GM12892 (cell line): ENCODE results near the gene GIGYF2.
"Not testable (repeated sequence)": the region's sequence is repeated elsewhere in the genome, so short reads cannot be mapped to it uniquely, and the experiment has no call there.

ENCODE experiments used
- DNase-seq: peaks from one replicate; pipeline ENCODE4 v3.0.0; 2011; ENCODE audit not compliant: insufficient read length
- FAIRE-seq: peaks from 2 replicates; lab custom pipeline; 2011; peaks lifted over from hg19 to GRCh38; lab: Jason Lieb, UNC
- POLR2A ChIP-seq: IDR thresholded peaks from 2 replicates; pipeline ENCODE4 v1.6.1; 2011; ENCODE audit warnings: low read depth, low read length, control low read depth
- POLR2AphosphoS5 ChIP-seq: IDR thresholded peaks from 2 replicates; pipeline ENCODE4 v1.6.1; 2011; ENCODE audit warnings: low read depth, low read length, control low read depth
- TAF1 ChIP-seq: IDR thresholded peaks from 2 replicates; pipeline ENCODE4 v1.6.1; 2011; ENCODE audit warnings: low read depth, mild to moderate bottlenecking, control low read depth, low read length, borderline replicate concordance

GIGYF2 gene

DNA sequence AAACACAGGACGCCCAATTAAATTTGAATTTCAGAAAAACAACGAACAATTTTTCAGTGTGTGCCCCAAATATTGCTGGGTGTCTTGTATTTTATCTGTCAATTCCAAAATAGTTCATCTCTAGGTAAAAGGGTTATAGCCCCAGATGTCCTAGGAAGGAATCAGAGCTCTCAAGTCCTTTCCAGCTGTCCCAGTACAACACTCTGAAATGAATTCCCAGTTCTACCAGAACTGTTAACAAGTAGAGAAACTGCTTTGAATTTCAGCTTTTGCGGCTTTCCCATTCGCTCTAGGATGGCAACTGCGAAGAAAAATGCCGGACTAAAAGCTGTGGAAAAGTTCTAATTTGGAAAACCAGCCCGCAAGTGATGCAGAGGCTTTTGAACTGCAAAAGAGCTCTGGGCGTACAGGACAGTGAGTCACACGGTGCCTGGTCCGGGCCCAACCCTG lies 497 bp upstream of the GIGYF2 start:
- no peak for TF ChIP-seq POLR2A
- TF ChIP-seq POLR2AphosphoS5 = no peak
- no peak for TF ChIP-seq TAF1

DNA sequence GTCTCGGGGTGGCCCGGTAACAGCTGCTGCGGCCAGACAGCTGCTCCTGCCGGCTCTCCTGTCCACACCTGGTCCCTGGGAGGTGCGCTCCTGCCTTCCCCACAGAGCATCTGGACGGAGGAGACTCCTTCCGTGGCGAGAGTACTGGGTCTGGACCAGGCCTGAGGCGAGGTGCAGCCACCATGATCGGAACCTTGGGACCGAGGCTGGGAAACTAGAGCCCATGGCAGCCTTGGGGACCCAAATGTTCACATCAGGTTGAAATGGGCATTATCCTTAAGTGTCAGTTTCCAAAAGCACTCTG lies 628 bp downstream of the GIGYF2 start:
- no peak for FAIRE-seq
- TF ChIP-seq TAF1 (no peak), POLR2AphosphoS5 (no peak), POLR2A (no peak)

More for the DNA sequence above, 497 bp upstream of the GIGYF2 start:
- DNase-seq = no peak
- FAIRE-seq = no peak

DNA sequence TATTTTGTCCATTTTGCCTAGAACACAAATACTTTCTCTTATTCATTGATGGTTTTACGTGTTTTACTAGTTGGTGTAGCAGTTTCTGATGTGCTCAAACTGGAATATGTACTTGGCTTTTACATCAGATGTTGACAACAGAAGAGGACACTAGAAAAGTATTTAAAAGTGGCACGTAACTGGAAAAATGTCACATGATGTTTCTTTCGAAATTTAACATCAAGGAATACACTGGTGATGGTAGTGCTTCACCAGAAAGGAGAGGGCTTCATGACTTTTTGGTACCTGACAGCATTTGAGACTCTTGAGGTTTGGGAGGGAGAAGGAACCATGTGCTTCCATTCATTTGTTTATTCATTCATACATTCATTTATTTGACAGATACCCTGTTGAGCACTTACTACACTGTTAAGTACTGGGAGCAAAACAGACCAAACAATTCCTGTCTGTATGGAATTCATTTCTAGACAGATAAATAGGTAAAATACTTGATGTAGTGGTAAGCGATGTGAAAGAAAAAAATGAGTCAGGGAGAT lies 1.5 kb downstream of the GIGYF2 start:
- FAIRE-seq = no peak
- TF ChIP-seq POLR2AphosphoS5 (no peak), TAF1 (no peak), POLR2A (no peak)
- no peak for DNase-seq

More for the DNA sequence above, 628 bp downstream of the GIGYF2 start:
- no peak for DNase-seq

DNA sequence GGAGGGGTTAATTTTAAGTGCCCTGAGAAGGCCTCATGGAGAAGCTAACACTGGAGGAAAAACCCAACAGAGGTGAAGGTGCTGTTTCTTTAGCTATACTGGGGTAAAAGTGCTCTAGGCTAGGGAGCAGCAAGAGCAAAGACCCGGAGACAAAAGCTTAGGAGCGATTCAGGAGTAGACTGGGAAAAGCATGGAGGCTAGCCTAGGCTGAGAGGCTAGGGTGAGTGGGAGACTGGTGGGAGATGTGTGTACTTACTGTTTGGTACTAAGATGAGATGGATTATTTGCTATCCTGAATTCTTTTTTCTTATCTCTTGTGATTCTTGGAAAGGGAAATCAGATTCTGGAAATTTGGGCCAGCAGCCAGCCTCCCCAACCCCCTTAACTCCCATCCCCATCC lies 2.0 kb downstream of the GIGYF2 start:
- no peak for FAIRE-seq
- TF ChIP-seq POLR2AphosphoS5 (no peak), TAF1 (no peak), POLR2A (no peak)
- no peak for DNase-seq

DNA sequence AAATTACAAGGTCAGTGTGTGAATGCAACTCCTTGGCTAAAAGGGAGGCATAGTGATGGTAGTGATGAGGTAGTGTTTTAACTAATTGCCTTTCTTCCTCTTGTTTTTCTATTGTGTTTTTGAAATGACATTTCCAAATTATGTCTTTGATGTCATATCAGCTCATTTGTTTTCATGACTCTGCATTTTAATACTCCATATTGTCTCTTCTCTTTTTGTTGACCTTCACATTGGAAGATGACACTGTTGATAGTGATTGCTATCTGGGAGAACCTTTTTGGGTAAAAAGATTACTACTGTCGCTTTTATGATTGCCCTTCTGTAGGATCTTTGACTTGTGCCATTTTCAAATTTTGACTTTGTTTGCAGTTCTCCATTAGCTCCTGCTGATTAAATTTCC lies 3.0 kb downstream of the GIGYF2 start:
- no peak for DNase-seq
- FAIRE-seq = no peak
- TF ChIP-seq POLR2AphosphoS5 = no peak
- TF ChIP-seq TAF1 = no peak
- TF ChIP-seq POLR2A = no peak

DNA sequence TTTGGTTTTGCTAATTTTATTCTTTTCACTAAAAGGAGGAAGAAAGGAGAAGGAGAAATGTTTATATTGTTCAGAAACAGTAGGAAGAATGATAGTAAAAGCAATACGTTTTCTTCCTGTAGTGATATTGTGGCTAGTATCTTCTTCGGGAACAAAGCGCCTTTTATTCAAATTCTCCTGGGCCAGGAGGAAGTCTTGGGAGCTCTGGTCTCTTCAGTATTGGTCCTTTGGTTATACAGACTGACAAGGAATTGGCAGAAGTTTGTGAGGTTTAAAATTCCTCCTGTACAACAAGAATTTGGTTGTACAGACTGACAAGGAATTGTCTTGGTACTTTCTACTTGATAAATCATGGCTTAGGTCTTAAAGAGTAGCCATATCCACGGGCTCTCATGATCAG lies 9.9 kb downstream of the GIGYF2 start:
- DNase-seq (no peak), FAIRE-seq (no peak)
- TF ChIP-seq POLR2A (no peak), POLR2AphosphoS5 (no peak), TAF1 (no peak)

DNA sequence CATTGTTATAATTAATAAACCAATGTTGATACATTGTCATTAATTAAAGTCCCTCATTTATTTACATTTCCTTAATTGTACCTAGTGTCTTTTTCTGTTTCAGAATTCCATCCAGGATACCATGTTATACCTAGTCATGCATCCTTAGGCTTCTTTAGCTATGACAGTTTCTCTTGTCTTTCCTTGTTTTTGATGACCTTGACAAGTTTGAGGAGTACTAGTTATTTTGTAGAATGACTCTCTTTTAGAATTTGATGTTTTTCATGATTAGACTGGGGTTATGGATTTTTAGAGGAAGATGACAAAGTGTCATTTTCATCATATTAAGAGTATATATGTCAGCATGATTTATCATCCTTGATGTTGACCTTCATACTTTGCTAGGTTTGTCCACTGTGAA lies 16.4 kb downstream of the GIGYF2 start:
- DNase-seq (no peak), FAIRE-seq (no peak)
- TF ChIP-seq POLR2A (no peak), TAF1 (no peak), POLR2AphosphoS5 (no peak)

DNA sequence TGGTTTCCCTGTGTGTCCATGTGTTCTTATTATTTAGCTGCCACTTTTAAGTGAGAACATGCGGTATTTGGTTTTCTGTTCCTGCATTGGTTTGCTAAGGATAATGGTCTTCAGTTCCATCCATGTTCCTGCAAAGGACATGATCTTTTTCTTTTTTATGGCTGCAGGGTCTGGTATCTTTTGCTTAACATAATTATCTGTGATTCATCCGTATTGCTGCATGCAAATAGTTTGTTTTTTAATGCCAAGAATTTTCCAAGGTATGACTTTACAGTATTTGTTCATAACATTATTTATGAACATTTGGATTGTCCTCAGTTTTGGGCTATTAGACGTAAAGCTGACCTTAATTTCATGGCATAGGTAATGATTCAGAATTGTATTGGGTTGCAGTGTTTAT lies 17.8 kb downstream of the GIGYF2 start:
- DNase-seq (no peak), FAIRE-seq (peak; percentile 44)
- TF ChIP-seq POLR2A (no peak), POLR2AphosphoS5 (no peak), TAF1 (no peak)

DNA sequence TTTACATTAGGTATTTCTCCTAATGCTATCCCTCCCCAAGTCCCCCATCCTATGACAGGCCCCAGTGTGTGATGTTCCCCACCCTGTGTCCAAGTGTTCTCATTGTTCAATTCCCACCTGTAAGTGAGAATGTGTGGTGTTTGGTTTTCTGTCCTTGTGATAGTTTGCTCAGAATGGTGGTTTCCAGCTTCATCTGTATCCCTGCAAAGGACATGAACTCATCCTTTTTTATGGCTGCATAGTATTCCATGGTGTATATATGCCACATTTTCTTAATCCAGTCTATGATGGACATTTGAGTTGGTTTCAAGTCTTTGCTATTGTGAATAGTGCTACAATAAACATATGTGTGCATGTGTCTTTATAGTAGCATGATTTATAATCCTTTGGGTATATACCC lies 22.9 kb downstream of the GIGYF2 start:
- not testable (repeated sequence) for FAIRE-seq, DNase-seq

DNA sequence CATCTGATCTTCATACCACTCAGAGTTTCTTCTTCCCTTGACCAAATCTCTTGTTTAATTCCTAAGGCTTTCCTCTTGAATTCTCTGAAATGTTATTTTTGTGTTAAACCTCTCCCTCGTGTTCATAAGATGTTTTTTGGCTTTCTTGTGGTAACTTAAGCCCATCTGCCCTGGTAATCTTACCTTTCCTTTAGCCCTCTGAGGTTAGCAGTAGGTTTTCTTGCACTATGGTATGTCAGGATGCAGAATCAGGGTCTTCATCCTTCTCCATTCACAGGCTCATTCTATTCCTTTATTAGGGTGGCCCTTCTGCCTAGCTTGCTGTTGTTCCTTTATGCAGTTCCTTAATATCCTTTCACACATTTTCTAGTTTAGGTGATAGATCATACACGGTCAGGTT lies 24.1 kb downstream of the GIGYF2 start:
- DNase-seq (no peak), FAIRE-seq (no peak)
- TF ChIP-seq POLR2AphosphoS5 (no peak), POLR2A (no peak), TAF1 (no peak)

DNA sequence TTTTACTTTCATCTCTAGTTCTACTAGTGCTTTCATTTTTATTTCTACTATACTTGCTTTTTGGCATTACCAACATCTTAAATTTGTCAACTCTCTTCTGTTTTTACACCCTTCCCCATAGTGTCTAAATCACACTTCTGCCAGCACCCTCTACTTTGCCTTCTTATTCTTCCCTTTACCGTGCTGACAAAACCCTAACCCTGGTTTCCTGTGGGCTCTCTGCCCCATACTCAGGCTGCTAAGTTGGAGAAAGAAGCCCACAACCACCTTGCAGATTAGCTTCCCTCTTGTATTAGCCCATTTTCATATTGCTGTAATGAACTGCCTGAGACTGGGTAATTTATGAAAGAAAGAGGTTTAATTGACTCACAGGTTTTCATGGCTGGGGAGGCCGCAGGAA lies 24.8 kb downstream of the GIGYF2 start:
- no peak for DNase-seq
- no peak for FAIRE-seq
- TF ChIP-seq POLR2AphosphoS5 = no peak
- no peak for TF ChIP-seq POLR2A
- TF ChIP-seq TAF1 = no peak

DNA sequence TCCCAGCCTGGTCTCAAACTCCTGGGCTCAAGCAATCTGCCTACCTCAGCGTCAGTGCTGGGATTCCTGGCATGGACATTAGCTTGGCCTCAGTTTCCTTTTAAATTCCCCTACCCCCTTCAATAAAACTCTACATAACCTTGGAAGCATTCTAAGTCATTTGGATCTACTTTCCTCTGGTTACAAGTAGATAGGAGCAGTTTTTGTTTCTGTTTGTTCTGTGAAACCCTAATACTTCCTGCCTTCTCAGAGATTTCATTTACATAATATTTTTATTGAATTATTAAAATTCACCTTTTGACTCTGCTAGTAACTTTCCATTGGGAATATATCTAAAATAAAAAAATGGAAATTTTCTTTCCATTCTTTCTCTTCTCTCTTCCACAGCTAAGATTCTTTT lies 25.9 kb downstream of the GIGYF2 start:
- no peak for DNase-seq
- TF ChIP-seq POLR2AphosphoS5 (no peak), POLR2A (no peak), TAF1 (no peak)
- no peak for FAIRE-seq

DNA sequence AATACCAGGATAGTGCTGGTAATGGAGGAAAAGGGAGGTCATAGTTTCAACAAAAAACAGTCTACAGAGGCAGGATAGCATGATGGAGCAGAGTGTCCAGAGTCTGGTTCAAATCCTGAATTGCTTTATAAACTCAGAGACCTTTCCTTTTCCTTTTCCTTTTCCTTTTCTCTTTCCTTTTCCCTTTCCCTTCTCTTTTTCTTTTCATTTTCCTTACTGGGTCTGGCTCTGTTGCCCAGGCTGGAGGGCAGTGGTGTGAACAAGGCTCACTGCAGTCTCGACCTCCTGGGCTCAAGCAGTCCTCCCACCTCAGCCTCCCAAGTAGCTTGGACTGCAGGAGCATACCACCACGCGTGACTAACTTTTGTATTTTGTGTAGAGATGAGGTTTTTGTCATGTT lies 31.7 kb downstream of the GIGYF2 start:
- no peak for FAIRE-seq
- DNase-seq = no peak
- TF ChIP-seq TAF1 (no peak), POLR2A (no peak), POLR2AphosphoS5 (no peak)
